RWPE2 (cell line): Measurements from ENCODE around the gene DUSP7.

Source experiments
- ATAC-seq: fragments of 200-7000 bp; cut with Tn5 transposase; 3 replicates; pipeline ENCODE4 v1.9.1; 2021; ENCODE audit warnings: low read depth
- DNase-seq: peaks from one replicate; pipeline ENCODE4 v3.0.0-alpha.2; 2020; ENCODE audit warnings: low spot score
- H3K27ac ChIP-seq: fragments of 450-650 bp; 2 replicates; pipeline ENCODE4 v1.5.1; 2017; ENCODE audit warnings: mild to moderate bottlenecking; ENCODE audit not compliant: poor library complexity, severe bottlenecking
- H3K27me3 ChIP-seq: fragments of 250-450 bp; sonication (Bioruptor Pico); 2 replicates; pipeline ENCODE4 v1.5.1; 2021; ENCODE audit warnings: mild to moderate bottlenecking, moderate library complexity; ENCODE audit not compliant: insufficient read depth, poor library complexity, severe bottlenecking
- H3K36me3 ChIP-seq: fragments of 250-450 bp; sonication (Bioruptor Pico); 2 replicates; pipeline ENCODE4 v1.5.1; 2020; ENCODE audit warnings: low read depth, mild to moderate bottlenecking, moderate library complexity
- H3K4me1 ChIP-seq: fragments of 250-450 bp; sonication (Bioruptor Pico); 2 replicates; pipeline ENCODE4 v1.5.1; 2021; ENCODE audit warnings: mild to moderate bottlenecking, moderate library complexity; ENCODE audit not compliant: insufficient read depth, poor library complexity, severe bottlenecking
- H3K4me3 ChIP-seq: fragments of 250-450 bp; sonication (Bioruptor Pico); 2 replicates; pipeline ENCODE4 v1.5.1; 2021; ENCODE audit warnings: mild to moderate bottlenecking, moderate library complexity; ENCODE audit not compliant: severe bottlenecking
- H3K9me3 ChIP-seq: fragments of 250-450 bp; sonication (Bioruptor Pico); 2 replicates; pipeline ENCODE4 v1.5.1; 2021; ENCODE audit warnings: mild to moderate bottlenecking, moderate library complexity; ENCODE audit not compliant: severe bottlenecking
- TF ChIP-seq, protein P1 (sequence below): fragments of 450-650 bp; IDR thresholded peaks from one replicate; pipeline ENCODE4 v1.5.1; 2017; ENCODE audit warnings: mild to moderate bottlenecking, moderate library complexity; ENCODE audit not compliant: poor library complexity, severe bottlenecking

The DUSP7 gene

GRCh38 chr3:52020796-52021195 is 35.6 kb downstream of the DUSP7 start:
- no peaks in the 10 kb centered on the region for H3K9me3 ChIP-seq
- ATAC-seq (no peak), DNase-seq (no peak)
- no peak overlapping the region for H3K27ac ChIP-seq
- H3K4me3 ChIP-seq: no peak overlapping the region
- no peaks in the 10 kb centered on the region for H3K27me3 ChIP-seq
- H3K36me3 ChIP-seq: no peaks in the 10 kb centered on the region
- H3K4me1 ChIP-seq: no peaks in the 10 kb centered on the region
- TF ChIP-seq, protein P1, sequence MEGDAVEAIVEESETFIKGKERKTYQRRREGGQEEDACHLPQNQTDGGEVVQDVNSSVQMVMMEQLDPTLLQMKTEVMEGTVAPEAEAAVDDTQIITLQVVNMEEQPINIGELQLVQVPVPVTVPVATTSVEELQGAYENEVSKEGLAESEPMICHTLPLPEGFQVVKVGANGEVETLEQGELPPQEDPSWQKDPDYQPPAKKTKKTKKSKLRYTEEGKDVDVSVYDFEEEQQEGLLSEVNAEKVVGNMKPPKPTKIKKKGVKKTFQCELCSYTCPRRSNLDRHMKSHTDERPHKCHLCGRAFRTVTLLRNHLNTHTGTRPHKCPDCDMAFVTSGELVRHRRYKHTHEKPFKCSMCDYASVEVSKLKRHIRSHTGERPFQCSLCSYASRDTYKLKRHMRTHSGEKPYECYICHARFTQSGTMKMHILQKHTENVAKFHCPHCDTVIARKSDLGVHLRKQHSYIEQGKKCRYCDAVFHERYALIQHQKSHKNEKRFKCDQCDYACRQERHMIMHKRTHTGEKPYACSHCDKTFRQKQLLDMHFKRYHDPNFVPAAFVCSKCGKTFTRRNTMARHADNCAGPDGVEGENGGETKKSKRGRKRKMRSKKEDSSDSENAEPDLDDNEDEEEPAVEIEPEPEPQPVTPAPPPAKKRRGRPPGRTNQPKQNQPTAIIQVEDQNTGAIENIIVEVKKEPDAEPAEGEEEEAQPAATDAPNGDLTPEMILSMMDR: no peak

GRCh38 chr3:52019352-52020080 is 36.9 kb downstream of the DUSP7 start:
- Histone ChIP-seq H3K4me1 (no peaks in the 10 kb centered on the region), H3K9me3 (no peaks in the 10 kb centered on the region), H3K27me3 (no peaks in the 10 kb centered on the region), H3K4me3 (no peak overlapping the region), H3K36me3 (no peaks in the 10 kb centered on the region), H3K27ac (no peak overlapping the region)
- ATAC-seq: no peak
- DNase-seq: no peak
- TF ChIP-seq, protein P1: no peak

- no peak overlapping the region for H3K27ac ChIP-seq
- H3K4me3 ChIP-seq: no peak overlapping the region
- DNase-seq (no peak), ATAC-seq (no peak)
- H3K27me3 ChIP-seq: no peaks in the 10 kb centered on the region
- H3K9me3 ChIP-seq: no peaks in the 10 kb centered on the region
- H3K4me1 ChIP-seq: no peaks in the 10 kb centered on the region
- TF ChIP-seq, protein P1: no peak
- no peaks in the 10 kb centered on the region for H3K36me3 ChIP-seq
These were observed 37.9 kb downstream of the DUSP7 start for GRCh38 chr3:52018319-52019000.

GRCh38 chr3:52017586-52017985 is 38.8 kb downstream of the DUSP7 start:
- TF ChIP-seq, protein P1: no peak
- Histone ChIP-seq H3K9me3 (no peaks in the 10 kb centered on the region), H3K4me3 (no peak overlapping the region), H3K36me3 (no peaks in the 10 kb centered on the region), H3K4me1 (no peaks in the 10 kb centered on the region), H3K27me3 (no peaks in the 10 kb centered on the region), H3K27ac (no peak overlapping the region)
- DNase-seq (no peak), ATAC-seq (no peak)
